Prostate gland (tissue), 2 donors: ENCODE data around the gene PCDH12. TPM values are rescaled to one million over a fixed set of nuclear protein-coding genes. Genes with fewer than 3 reads are reported as not detected.

Experiments used
- DNase-seq: peaks from one replicate; pipeline ENCODE4 v3.0.0-alpha.2; 2019; ENCODE audit warnings: low spot score
- H3K27ac ChIP-seq, 2 donors: fragments of 200-600 bp; sonication (generic); 2 replicates each; pipeline ENCODE4 v1.5.1; 2017 to 2019
- H3K27me3 ChIP-seq: fragments of 200-600 bp; sonication (generic); replicated peaks from 2 replicates; pipeline ENCODE4 v1.5.1; 2019; ENCODE audit not compliant: insufficient read depth
- H3K36me3 ChIP-seq, 2 donors: fragments of 200-600 bp; sonication (generic); 1 replicate in 1 of 2; 2 replicates in 1 of 2; pipeline versions ENCODE4 v1.5.1 to v1.8.1; 2017 to 2019
- H3K4me1 ChIP-seq: fragments of 200-600 bp; sonication (generic); replicated peaks from 2 replicates; pipeline ENCODE4 v1.5.1; 2019
- H3K4me3 ChIP-seq, 2 donors: fragments of 200-600 bp; sonication (generic); 2 replicates each; pipeline ENCODE4 v1.5.1; 2017 to 2019
- H3K9me3 ChIP-seq: fragments of 200-600 bp; sonication (generic); 2 replicates; pipeline ENCODE4 v1.5.1; 2017
- CTCF ChIP-seq, 4 experiments: fragments of 200-600 bp in 2 of 4; fragments of 450-650 bp in 2 of 4; sonication (generic) in 2 of 4; IDR thresholded peaks; 1 replicate in 3 of 4; 2 replicates in 1 of 4; pipeline ENCODE4 v1.5.1; 2016 to 2019; ENCODE audit warnings: antibody characterized with exemption in 4 of 4, mild to moderate bottlenecking in 2 of 4, moderate library complexity in 2 of 4
- POLR2A ChIP-seq: fragments of 450-650 bp; IDR thresholded peaks from one replicate; pipeline ENCODE4 v1.6.1; 2016; ENCODE audit warnings: antibody characterized with exemption, mild to moderate bottlenecking
- POLR2AphosphoS5 ChIP-seq: sonication (generic); formaldehyde crosslinking; IDR thresholded peaks from one replicate; pipeline ENCODE4 v1.6.1; 2017; ENCODE audit warnings: antibody characterized with exemption
- WGBS: methylation state at CpG from one replicate; pipeline ENCODE4 v1.1.5; 2018; 5-methylcytosine and 5-hydroxymethylcytosine counted together
- intact Hi-C: fragments of 100-400 bp; cut with DNase I; formaldehyde crosslinking; loops from one replicate; pipeline ENCODE4 v1.14.2; 2022
- total RNA-seq, 2 donors: library from RNA; depleted of rRNA; stranded (reverse); fragments of >200 nt; gene quantifications; one replicate each; pipeline ENCODE4 v1.1.0, GENCODE V29; 2016

The PCDH12 gene
- total RNA-seq, 2 donors from 2014 or later, result 0.82 to 1.4 TPM

- no peaks in the 10 kb centered on the region for H3K4me1 ChIP-seq
- intact Hi-C loops, result no loop called here
- peaks cover 4 to 5% of the 10 kb centered on the region in 2 donors for H3K36me3 ChIP-seq
- 75% methylated on average over 9 of the region's 9 CpGs for WGBS
- no peaks in the 10 kb centered on the region for H3K9me3 ChIP-seq
- no peak for DNase-seq
- no peak overlapping the region for H3K27ac ChIP-seq
- H3K4me3 ChIP-seq, result no peak overlapping the region
- no peak for TF ChIP-seq CTCF (IDR thresholded peaks at IDR 0.05)
- no peak for TF ChIP-seq POLR2A
- TF ChIP-seq POLR2AphosphoS5, result no peak
- no peaks in the 10 kb centered on the region for H3K27me3 ChIP-seq
These were observed 15.7 kb downstream of the PCDH12 start for GRCh38 chr5:141942185-141942857.

GRCh38 chr5:141941779-141942178 lies 16.2 kb downstream of the PCDH12 start:
- H3K4me3 ChIP-seq, result no peak overlapping the region
- H3K36me3 ChIP-seq, result peaks cover 5 to 6% of the 10 kb centered on the region in 2 donors
- 79% methylated on average over 6 of the region's 6 CpGs for WGBS
- DNase-seq, result no peak
- TF ChIP-seq CTCF (IDR thresholded peaks at IDR 0.05), result no peak
- TF ChIP-seq POLR2AphosphoS5, result no peak
- TF ChIP-seq POLR2A, result no peak
- no peaks in the 10 kb centered on the region for H3K9me3 ChIP-seq
- H3K27ac ChIP-seq, result no peak overlapping the region
- H3K4me1 ChIP-seq, result no peaks in the 10 kb centered on the region
- intact Hi-C loops, result no loop called here
- H3K27me3 ChIP-seq, result no peaks in the 10 kb centered on the region

GRCh38 chr5:141941307-141941706 lies 16.7 kb downstream of the PCDH12 start:
- TF ChIP-seq POLR2AphosphoS5 (no peak), POLR2A (no peak), CTCF (IDR thresholded peaks at IDR 0.05) (no peak)

GRCh38 chr5:141940695-141941271 lies 17.2 kb downstream of the PCDH12 start:
- Histone ChIP-seq H3K27me3 (no peaks in the 10 kb centered on the region), H3K4me1 (no peaks in the 10 kb centered on the region), H3K4me3 (no peak overlapping the region), H3K36me3 (peaks cover 5 to 7% of the 10 kb centered on the region in 2 donors), H3K27ac (peak overlapping the region in 1 of 2 donors; percentile 32), H3K9me3 (no peaks in the 10 kb centered on the region)
- no peak for TF ChIP-seq POLR2A
- TF ChIP-seq CTCF (IDR thresholded peaks at IDR 0.05), result no peak
- TF ChIP-seq POLR2AphosphoS5, result no peak
- WGBS, result 37% methylated on average over 6 of the region's 6 CpGs
- intact Hi-C loops, result no loop called here
- DNase-seq, result no peak

More at GRCh38 chr5:141941307-141941706, 16.7 kb downstream of the PCDH12 start:
- intact Hi-C loops, result no loop called here
- 59% methylated on average over 6 of the region's 6 CpGs for WGBS
- H3K36me3 ChIP-seq, result peaks cover 5 to 7% of the 10 kb centered on the region in 2 donors
- H3K4me1 ChIP-seq, result no peaks in the 10 kb centered on the region
- H3K27ac ChIP-seq, result no peak overlapping the region
- DNase-seq, result no peak
- no peak overlapping the region for H3K4me3 ChIP-seq
- no peaks in the 10 kb centered on the region for H3K27me3 ChIP-seq
- no peaks in the 10 kb centered on the region for H3K9me3 ChIP-seq

DNA sequence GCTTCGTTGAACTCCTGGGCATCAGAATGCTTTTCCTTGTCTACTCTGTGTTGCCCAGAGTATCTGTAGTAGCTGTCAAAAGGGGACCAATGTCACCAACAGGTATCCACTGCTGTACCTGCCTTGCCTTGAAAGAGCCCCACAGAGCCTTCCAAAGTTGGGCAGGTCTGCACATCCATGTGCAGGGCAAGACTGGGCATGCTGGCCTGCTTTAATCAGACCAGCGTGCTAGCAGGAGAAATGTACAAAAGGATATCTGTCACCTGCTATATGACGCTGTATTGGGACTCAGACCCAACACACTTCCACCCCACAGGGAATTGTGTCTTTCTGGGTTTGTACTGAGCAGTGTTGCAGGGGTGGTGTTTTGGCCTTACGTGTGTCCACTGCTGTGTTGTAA lies 22.5 kb downstream of the PCDH12 start:
- DNase-seq, result peak; percentile 40
- no peaks in the 10 kb centered on the region for H3K27me3 ChIP-seq
- TF ChIP-seq POLR2AphosphoS5 (peak; percentile 17), POLR2A (no peak), CTCF (IDR thresholded peaks at IDR 0.05) (no peak)
- H3K4me1 ChIP-seq, result no peaks in the 10 kb centered on the region
- no peak overlapping the region for H3K4me3 ChIP-seq
- peaks cover 5 to 11% of the 10 kb centered on the region in 2 donors for H3K36me3 ChIP-seq
- 50% methylated on average over 4 of the region's 4 CpGs for WGBS
- no peak overlapping the region for H3K27ac ChIP-seq
- no peaks in the 10 kb centered on the region for H3K9me3 ChIP-seq
- intact Hi-C loops, result no loop called here
